H1 (cell line): Measurements from ENCODE around the gene ZSCAN22. TPM values are rescaled to one million over a fixed set of nuclear protein-coding genes. Genes with fewer than 3 reads are reported as not detected.

Experiments used
- EP300 ChIP-seq, 2 experiments: IDR thresholded peaks; 1 replicate in 1 of 2; 2 replicates in 1 of 2; pipeline ENCODE4 v1.6.1; 2011 to 2012; ENCODE audit warnings: low read depth in 2 of 2, low read length in 2 of 2, mild to moderate bottlenecking in 2 of 2, borderline replicate concordance in 1 of 2, inconsistent platforms in 1 of 2, moderate library complexity in 1 of 2
- NANOG ChIP-seq: IDR thresholded peaks from 2 replicates; pipeline ENCODE4 v1.6.1; 2011; ENCODE audit warnings: low read length, low read depth, mild to moderate bottlenecking, inconsistent platforms; ENCODE audit not compliant: insufficient read depth, poor library complexity, severe bottlenecking
- polyA plus RNA-seq, 7 experiments: library from polyadenylated mRNA; depleted of rRNA in 3 of 7; stranded (reverse) in 5 of 7; unstranded in 2 of 7; fragments of >200 nt in 5 of 7; fragments of 200-250 nt in 2 of 7; gene quantifications; 1 replicate in 5 of 7; 2 replicates in 1 of 7; 4 replicates in 1 of 7; pipeline versions ENCODE4 v1.2.1 to v1.2.3, GENCODE V29; 2011 to 2013; ENCODE audit warnings: missing spikeins in 2 of 7, mixed read lengths in 2 of 7
- total RNA-seq: library from RNA; stranded (reverse); fragmentation: NEBNext Ultra II Directional; extraction: Animal tissue kit (Norgen Biotek cat#: 25700); gene quantifications from 2 replicates; pipeline ENCODE4 v1.2.1, GENCODE V29; 2021

The ZSCAN22 gene
- total and polyA plus RNA-seq, 2 of the 8 experiments (the other 6 are each of a cell fraction or from before 2014, with no cell fraction given), result 3.2 to 3.3 TPM

DNA sequence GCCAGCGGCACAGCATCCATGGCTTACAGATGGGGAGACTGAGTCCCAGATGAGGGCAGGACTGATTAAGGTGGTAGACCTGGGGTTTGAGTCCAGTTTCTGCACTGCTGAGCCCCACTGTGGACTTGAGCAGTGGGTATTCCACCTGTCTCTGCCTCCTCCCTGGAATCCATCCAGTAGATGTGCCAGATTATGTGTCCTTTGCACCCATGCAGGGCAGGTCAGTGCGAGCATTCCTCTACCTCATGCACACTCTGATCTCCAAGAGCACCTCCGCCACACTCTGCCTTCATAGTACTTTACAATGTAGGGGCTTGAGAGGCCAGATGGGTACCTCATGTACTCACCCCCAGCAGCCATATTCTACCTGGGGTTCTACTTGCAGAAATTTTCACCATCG lies 10.0 kb downstream of the ZSCAN22 start (continued):
- TF ChIP-seq EP300 (IDR thresholded peaks at IDR 0.05; ENCODE audit: borderline replicate concordance in 1 of 2, low read depth in 2 of 2, low read length in 2 of 2) (no peak), NANOG (no peak)
- TF ChIP-seq, all 59 proteins: peak for 0
